Duodenal mucosa (tissue), 2 donors: ENCODE data around the gene CLPTM1.

Source experiments
- H3K27ac ChIP-seq: one replicate; pipeline ENCODE4 v1.7.0; 2013; ENCODE audit warnings: low read depth, low read length
- H3K27me3 ChIP-seq, 2 donors: one replicate each; pipeline ENCODE4 v1.7.0; 2013; ENCODE audit warnings: low read length in 2 of 2, control low read depth in 1 of 2; ENCODE audit not compliant: insufficient read depth in 2 of 2, control insufficient read depth in 1 of 2
- H3K36me3 ChIP-seq, 2 donors: one replicate each; pipeline ENCODE4 v1.7.0; 2013; ENCODE audit warnings: low read length in 2 of 2, control low read depth in 1 of 2; ENCODE audit not compliant: insufficient read depth in 2 of 2, control insufficient read depth in 1 of 2
- H3K4me1 ChIP-seq, 2 donors: one replicate each; pipeline ENCODE4 v1.7.0; 2013; ENCODE audit warnings: low read length in 2 of 2, control low read depth in 1 of 2; ENCODE audit not compliant: insufficient read depth in 2 of 2, control insufficient read depth in 1 of 2
- H3K4me3 ChIP-seq, 2 donors: one replicate each; pipeline ENCODE4 v1.7.0; 2013; ENCODE audit warnings: low read length in 2 of 2, low read depth in 1 of 2
- H3K9ac ChIP-seq, 2 donors: one replicate each; pipeline ENCODE4 v1.7.0; 2013; ENCODE audit warnings: low read length in 2 of 2, low read depth in 1 of 2
- H3K9me3 ChIP-seq, 2 donors: one replicate each; pipeline ENCODE4 v1.7.0; 2013; ENCODE audit warnings: low read length in 2 of 2, control low read depth in 1 of 2; ENCODE audit not compliant: control insufficient read depth in 1 of 2

CLPTM1 gene

GRCh38 chr19:44942067-44942571 is 13.1 kb upstream of the CLPTM1 start, which contains the start of gene APOC4:
Gene APOC4, plus strand, starts transcription at chr19:44942237. Its CDS starts 41 bp downstream, at chr19:44942278.
- H3K27me3 ChIP-seq: no peaks in the 10 kb centered on the region
- H3K36me3 ChIP-seq: no peaks in the 10 kb centered on the region
- H3K9ac ChIP-seq: no peak within 1 kb of the TSS
- H3K27ac ChIP-seq: no peak within 1 kb of the TSS
- no peak within 1 kb of the TSS for H3K4me3 ChIP-seq
- no peaks in the 10 kb centered on the region for H3K9me3 ChIP-seq
- H3K4me1 ChIP-seq: no peaks in the 10 kb centered on the region

DNA sequence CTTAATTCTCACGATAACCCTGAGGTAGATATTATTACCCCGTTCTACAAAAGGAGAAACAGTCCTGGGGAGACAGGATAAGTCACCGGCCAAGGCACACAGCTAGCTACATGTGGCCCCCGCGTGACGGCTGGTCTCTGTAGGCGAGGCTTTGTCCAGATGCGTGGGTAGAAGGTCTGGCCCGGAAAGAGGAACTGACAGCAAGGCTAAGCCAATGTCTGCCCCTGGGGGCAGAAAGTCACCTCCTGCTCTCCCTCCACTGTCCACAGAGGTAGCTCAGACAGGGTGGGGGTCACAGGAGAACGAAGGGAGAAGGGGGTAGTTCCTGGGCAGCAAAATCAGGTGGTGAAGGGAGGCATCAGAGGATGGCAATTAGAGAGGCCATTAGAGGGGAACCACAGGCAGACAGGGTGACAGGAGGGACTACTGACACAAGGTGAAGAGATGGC is 11.4 kb upstream of the CLPTM1 start:
- Histone ChIP-seq H3K27ac (no peak overlapping the region), H3K4me1 (no peaks in the 10 kb centered on the region), H3K27me3 (no peaks in the 10 kb centered on the region), H3K4me3 (no peak overlapping the region), H3K9me3 (no peaks in the 10 kb centered on the region), H3K36me3 (peaks cover 0 to 2% of the 10 kb centered on the region in 2 donors), H3K9ac (no peak overlapping the region)

DNA sequence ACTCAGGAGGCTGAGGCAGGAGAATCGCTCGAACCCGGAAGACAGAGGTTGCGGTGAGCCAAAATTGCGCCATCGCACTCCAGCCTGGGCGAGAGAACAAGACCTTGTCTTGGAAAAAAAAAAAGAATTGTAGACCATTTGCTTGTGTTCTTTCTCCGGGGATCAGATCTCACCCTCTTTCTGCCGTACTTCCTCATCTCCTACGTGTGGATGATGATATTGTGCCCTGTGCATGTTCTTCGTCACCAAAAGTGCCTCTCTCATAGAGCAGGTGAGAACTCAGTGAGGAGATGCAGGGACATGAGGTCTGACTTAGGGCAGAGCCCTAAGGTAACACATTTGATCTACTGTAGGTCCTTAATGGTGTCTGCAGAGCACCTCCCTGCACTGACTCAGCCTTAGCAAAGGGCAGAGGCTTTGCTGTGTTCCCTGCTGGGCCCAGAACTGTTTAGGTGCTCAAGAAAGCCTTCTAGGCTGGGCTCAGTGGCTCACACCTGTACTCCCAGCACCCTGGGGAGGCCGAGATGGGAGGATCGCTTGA is 8.1 kb upstream of the CLPTM1 start:
- no peak overlapping the region for H3K9ac ChIP-seq
- no peaks in the 10 kb centered on the region for H3K27me3 ChIP-seq
- H3K36me3 ChIP-seq: peaks cover 0 to 16% of the 10 kb centered on the region in 2 donors
- H3K4me1 ChIP-seq: peaks cover 0 to 3% of the 10 kb centered on the region in 2 donors
- no peaks in the 10 kb centered on the region for H3K9me3 ChIP-seq
- H3K27ac ChIP-seq: no peak overlapping the region
- H3K4me3 ChIP-seq: no peak overlapping the region

- Histone ChIP-seq H3K4me3 (no peak overlapping the region), H3K27ac (no peak overlapping the region), H3K4me1 (peaks cover 0 to 3% of the 10 kb centered on the region in 2 donors), H3K36me3 (peaks cover 0 to 16% of the 10 kb centered on the region in 2 donors), H3K9me3 (no peaks in the 10 kb centered on the region), H3K9ac (no peak overlapping the region), H3K27me3 (no peaks in the 10 kb centered on the region)
Measured at GRCh38 chr19:44948237-44948636, 6.9 kb upstream of the CLPTM1 start.

DNA sequence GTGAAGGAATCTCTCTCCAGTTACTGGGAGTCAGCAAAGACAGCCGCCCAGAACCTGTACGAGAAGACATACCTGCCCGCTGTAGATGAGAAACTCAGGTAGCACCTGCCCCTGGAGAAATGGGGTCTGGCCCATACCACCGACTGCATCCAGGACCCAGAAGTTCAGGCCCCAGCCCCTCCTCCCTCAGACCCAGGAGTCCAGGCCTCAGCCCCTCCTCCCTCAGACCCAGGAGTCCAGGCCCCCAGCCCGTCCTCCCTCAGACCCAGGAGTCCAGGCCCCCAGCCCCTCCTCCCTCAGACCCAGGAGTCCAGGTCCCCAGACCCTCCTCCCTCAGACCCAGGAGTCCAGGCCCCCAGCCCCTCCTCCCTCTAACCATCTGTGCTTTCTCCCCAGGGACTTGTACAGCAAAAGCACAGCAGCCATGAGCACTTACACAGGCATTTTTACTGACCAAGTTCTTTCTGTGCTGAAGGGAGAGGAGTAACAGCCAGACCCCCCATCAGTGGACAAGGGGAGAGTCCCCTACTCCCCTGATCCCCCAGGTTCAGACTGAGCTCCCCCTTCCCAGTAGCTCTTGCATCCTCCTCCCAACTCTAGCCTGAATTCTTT is 6.3 kb upstream of the CLPTM1 start:
- Histone ChIP-seq H3K9me3 (no peaks in the 10 kb centered on the region), H3K27ac (no peak overlapping the region), H3K4me3 (no peak overlapping the region), H3K36me3 (peaks cover 0 to 16% of the 10 kb centered on the region in 2 donors), H3K27me3 (no peaks in the 10 kb centered on the region), H3K4me1 (peaks cover 0 to 3% of the 10 kb centered on the region in 2 donors), H3K9ac (no peak overlapping the region)

GRCh38 chr19:44949550-44949949 is 5.6 kb upstream of the CLPTM1 start:
- no peak overlapping the region for H3K9ac ChIP-seq
- peaks cover 0 to 16% of the 10 kb centered on the region in 2 donors for H3K36me3 ChIP-seq
- H3K4me1 ChIP-seq: peaks cover 0 to 9% of the 10 kb centered on the region in 2 donors
- no peaks in the 10 kb centered on the region for H3K9me3 ChIP-seq
- H3K27ac ChIP-seq: no peak overlapping the region
- H3K27me3 ChIP-seq: no peaks in the 10 kb centered on the region
- no peak overlapping the region for H3K4me3 ChIP-seq

- H3K4me3 ChIP-seq: no peak overlapping the region
- H3K9me3 ChIP-seq: no peaks in the 10 kb centered on the region
- H3K27ac ChIP-seq: no peak overlapping the region
- H3K27me3 ChIP-seq: no peaks in the 10 kb centered on the region
- H3K36me3 ChIP-seq: peaks cover 0 to 16% of the 10 kb centered on the region in 2 donors
- H3K9ac ChIP-seq: no peak overlapping the region
- peaks cover 7 to 19% of the 10 kb centered on the region in 2 donors for H3K4me1 ChIP-seq
Measured at GRCh38 chr19:44951179-44952159, 3.7 kb upstream of the CLPTM1 start.

- Histone ChIP-seq H3K36me3 (peaks cover 0 to 21% of the 10 kb centered on the region in 2 donors), H3K4me3 (peak overlapping the region; percentile 81 to 86), H3K27ac (peak overlapping the region; percentile 92), H3K4me1 (peaks cover 21 to 31% of the 10 kb centered on the region in 2 donors), H3K27me3 (no peaks in the 10 kb centered on the region), H3K9me3 (no peaks in the 10 kb centered on the region), H3K9ac (peak overlapping the region; percentile 73 to 86)
Measured at GRCh38 chr19:44954278-44954648, 917 bp upstream of the CLPTM1 start.

GRCh38 chr19:44955505-44956439 is 592 bp downstream of the CLPTM1 start:
- no peaks in the 10 kb centered on the region for H3K9me3 ChIP-seq
- H3K36me3 ChIP-seq: peaks cover 0 to 14% of the 10 kb centered on the region in 2 donors
- H3K27ac ChIP-seq: no peak overlapping the region
- H3K27me3 ChIP-seq: no peaks in the 10 kb centered on the region
- H3K4me1 ChIP-seq: peaks cover 29 to 33% of the 10 kb centered on the region in 2 donors
- H3K9ac ChIP-seq: peak overlapping the region; percentile 86
- peak overlapping the region; percentile 85 to 86 for H3K4me3 ChIP-seq
